Ishikawa (cell line): ENCODE data around the gene ITPRIPL2.

Experiments
- EP300 ChIP-seq: IDR thresholded peaks from 2 replicates; pipeline ENCODE4 v1.6.1; 2012; ENCODE audit warnings: borderline replicate concordance
- REST ChIP-seq: IDR thresholded peaks from 2 replicates; pipeline ENCODE4 v1.6.1; 2012; ENCODE audit warnings: low read depth, mild to moderate bottlenecking
- TCF12 ChIP-seq: IDR thresholded peaks from 2 replicates; pipeline ENCODE4 v1.6.1; 2012; ENCODE audit warnings: low read depth

- TF ChIP-seq REST (no peak), EP300 (no peak), TCF12 (no peak)
Measured at GRCh38 chr16:19123535-19124178, 9.9 kb downstream of the ITPRIPL2 start.
